ENCODE data around the gene KCTD17.
A peak's percentile ranks its signal among the peaks of the same experiment; 100 is the strongest.
"Not testable (repeated sequence)": the region's sequence is repeated elsewhere in the genome, so short reads cannot be mapped to it uniquely, and the experiment has no call there.

The KCTD17 gene

DNA sequence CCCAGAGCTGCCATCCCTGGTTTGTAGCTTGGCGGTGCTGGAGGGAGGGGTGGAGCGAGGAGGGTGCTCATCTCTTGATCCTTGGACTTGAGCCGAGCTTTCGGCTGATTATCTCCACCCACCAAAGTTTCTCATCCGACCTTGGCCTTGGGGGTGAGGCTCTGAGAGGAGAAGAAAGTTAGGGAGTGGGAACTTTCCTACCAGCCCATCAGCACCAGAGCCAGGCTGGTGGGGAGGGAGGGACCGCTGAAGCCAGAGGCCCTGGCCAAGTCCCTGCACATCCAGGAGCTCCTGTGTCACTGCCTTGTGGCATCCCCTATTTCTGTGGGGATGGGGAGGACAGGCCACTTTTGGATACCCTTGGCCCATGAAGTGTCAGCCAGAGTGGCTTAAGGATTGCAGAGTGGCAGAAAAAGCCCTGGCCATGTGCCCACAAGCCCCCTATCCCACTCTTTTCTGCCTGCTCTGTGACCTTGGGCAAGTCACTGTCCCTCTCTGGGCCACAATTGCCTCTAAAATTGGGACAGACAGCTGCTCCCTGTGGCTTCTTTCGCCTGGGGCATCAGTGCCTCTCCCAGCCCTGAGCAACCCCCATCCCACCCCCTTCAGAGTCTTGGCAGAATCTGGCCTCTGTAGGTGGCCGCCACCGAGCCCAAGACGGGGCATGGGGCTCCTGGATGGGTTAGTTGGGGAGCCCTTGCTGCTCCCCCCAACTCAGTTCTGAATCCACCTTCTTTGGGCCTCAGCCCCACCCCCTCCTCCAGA lies 10.3 kb downstream of the KCTD17 start:
- no peak for DNase-seq

DNA sequence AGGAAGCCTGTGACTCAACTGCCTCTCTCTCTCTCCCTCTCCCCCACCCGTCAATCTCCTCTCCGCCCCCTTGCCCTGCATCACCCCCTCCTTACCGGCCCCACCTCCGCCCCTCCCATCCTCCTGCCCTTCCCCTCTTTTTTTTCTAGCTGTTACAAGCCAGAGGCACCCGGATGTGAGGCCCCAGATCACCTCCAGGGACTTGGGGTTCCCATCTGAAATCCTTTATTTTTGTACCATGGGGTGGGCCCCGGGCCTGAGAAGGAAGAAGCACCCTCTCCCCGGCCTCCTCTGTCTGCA lies 10.8 kb downstream of the KCTD17 start:
- DNase-seq, result no peak

DNA sequence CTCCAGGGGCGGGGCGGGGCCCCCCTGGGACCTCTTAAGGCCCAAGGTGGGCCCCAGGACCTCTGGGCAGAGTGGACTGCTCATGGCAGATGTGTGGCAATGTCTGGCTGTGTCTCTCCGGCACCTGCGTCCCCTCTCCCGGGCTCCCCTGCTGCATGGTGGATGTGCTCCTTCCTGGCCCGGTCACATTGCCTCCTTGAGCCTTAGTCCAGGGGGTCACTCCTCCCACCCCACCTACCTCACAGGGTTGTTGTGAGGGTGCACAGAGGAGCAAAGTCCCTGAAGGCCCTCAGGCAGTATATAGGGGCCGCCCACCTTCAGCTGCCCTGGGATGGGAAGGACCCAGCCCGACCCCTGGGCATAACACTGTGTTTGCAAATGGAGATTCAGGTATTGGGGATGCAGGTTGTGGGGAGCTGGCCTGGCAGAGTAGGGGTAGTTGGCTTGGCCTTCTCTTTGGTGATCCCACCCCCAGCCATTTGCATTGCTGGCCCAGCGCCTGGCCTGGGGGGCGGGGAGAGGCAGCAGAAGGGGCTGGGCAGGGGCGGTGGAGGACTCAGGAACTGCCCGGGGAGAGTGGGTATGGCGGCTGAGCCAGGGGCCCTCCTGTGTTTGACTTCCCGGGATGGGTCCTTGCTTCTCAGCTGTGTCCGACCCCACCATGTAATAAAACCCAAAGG lies 11.3 kb downstream of the KCTD17 start:
- DNase-seq, result no peak

DNA sequence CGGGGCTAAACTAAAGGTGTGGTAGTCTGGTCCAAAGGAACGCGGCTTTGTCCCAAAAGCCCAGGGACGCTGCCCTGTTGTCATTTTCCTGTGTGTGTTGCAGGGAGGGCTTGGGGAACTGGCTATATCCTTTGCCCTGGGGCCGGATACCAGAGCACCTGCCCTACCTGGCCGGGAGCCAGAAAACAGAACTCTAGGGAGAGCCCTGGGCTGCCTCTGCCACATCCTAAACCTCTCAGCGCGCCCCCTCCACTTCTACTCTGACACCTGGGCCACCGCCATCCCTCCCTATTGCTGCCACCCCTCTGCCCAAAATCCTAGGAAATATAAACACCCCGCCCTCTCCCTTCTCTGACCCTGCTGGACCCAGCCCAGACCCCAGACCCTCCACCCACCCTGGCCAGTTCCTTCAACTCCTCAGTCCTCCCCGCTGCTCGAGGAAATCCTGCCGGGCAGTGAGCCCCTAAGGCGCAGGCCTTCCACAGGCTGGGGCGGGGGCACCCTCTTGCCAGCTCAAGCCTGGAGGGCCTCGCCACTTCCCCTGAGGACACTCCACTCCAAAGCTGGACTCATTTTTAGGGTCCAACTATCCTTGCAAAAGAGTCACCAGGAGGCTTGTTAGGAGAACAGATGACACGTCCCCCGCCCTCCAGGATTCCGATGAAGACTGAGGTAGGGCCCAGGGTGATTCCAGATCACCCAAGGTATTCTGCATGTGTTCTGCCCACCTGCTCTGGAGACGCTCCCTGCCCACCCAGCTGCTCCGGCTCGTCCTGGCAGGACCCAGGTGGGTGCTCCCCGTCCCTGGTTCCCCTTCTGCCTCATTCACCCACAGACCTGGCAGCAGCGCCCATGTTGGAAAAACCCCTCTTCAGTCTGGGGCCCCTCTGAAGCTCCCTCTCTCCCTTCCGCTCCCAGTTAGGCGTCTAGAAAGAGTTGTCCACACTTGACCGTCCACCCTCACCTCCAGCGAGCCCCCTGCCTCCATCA lies 12.2 kb downstream of the KCTD17 start:
- DNase-seq, result peak; percentile 71

DNA sequence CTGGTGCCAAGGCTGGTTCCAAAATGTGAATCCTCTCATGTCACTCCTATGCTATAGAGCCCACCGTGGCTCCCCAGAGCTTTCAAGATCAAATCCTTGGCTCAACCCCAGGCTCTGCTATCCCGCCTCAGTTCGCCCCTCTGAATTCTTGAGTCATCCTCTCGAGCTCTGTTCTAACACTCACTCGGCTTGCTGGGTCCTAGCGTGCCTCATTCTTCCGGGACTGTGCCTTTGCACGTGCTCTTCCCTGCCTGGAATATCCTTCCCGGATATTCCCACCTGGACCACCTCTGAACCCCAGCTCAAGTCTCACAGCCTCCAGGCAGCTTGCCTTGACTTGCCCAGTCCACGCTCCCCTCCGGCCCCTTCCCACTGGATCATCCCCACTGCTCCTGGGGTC lies 13.0 kb downstream of the KCTD17 start:
- DNase-seq, result no peak

DNA sequence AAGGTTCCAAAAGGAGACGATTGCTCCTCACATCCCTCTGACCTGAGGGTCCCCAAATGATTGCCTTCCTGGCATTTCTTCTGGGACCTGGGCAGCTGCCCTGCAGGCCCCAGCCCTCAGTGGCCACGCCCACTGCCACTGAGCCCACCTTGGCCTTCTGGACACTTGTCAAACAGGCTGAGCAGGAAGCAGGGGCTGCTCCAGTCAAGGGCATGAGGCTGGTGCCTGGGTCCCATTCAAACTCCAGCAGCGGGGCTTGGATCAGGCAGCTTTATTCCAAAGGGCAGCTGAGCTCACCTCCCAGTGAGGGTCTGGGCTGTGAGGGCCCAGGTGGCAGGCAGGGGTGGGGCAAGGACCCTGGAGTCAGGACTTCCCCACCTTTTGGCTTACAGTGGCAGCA lies 13.6 kb downstream of the KCTD17 start:
- no peak for DNase-seq

DNA sequence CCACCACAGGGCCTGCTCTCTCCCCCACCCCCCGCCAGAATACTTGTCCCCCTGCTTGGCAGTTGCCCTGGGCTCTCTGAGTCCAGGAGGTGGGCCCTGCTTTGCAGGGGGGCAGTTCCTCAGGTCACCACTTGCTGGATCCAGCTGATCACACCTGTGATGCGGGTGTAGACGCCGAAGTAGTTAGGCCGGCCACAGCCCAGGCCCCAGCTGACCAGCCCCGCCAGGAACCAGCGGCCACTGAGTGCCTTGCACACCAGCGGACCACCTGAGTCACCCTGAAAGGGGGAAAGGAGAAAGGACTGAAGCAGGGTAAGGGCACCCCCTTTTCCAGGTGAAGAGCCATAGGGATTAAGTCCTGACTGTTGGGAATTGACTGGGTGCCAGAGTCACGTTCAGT lies 14.4 kb downstream of the KCTD17 start:
- no peak for DNase-seq

DNA sequence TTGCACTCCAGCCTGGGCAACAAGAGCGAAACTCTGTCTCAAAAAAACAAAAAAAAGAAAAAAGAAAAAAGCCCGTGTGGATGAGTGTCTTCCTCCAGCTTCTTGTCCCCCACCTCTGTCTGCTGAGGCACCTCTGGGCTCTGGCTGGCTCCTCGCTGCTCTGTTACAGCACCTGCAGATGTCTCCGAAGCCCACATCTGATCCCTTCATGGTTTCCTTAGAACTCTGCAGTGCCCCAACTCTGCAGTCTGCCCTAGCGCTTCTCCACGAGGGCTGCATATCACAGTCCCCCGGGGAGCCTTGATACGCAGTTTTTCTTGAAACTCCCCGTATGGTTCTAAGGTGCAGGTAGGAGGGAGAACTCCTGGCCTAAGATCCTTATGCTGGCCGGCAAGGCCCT lies 15.9 kb downstream of the KCTD17 start:
- DNase-seq, result no peak

GRCh38 chr22:37068859-37069258 lies 17.3 kb downstream of the KCTD17 start:
- DNase-seq, result no peak

- no peak for DNase-seq
Observed at GRCh38 chr22:37069319-37069718, 17.8 kb downstream of the KCTD17 start.

DNA sequence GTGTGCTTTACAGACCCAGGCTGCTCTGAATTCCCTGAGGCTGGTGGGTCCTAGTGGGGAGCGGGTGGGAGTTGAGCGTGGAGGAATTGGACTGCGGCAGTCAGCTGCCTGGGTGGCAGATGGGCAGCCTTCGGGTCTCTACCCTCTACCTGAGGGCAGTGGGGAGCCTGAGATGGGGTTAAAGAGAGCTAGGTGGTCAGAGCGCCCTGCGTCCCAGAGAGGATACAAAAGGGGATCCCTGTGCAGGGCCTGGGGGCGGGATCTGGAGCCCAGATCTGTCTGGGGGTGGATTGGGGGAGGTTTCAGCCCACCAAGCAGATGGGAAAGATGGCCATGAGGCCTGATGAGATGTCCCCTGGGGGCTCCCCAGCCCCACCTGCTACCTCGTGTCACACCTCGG lies 18.2 kb downstream of the KCTD17 start:
- DNase-seq, result no peak

DNA sequence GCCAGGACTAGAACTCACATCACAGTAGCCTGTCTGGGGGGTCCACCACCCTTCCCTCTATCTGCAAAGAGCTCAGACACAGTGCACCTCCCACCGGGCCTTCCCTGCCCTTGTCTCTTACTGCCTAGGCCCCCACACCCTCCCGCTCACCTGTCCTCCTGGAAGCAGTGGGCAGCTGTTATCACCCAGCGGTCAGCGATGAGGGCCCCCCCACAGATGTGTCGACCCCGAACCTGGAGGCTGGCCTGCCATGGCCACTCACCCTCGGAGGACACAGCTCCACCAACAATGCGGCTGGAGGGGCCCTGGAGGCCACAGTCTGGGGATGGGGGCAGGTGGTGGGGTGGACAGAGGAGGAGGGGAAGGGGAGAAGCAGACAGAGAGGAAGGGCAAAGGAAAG lies 18.8 kb downstream of the KCTD17 start:
- DNase-seq, result no peak

DNA sequence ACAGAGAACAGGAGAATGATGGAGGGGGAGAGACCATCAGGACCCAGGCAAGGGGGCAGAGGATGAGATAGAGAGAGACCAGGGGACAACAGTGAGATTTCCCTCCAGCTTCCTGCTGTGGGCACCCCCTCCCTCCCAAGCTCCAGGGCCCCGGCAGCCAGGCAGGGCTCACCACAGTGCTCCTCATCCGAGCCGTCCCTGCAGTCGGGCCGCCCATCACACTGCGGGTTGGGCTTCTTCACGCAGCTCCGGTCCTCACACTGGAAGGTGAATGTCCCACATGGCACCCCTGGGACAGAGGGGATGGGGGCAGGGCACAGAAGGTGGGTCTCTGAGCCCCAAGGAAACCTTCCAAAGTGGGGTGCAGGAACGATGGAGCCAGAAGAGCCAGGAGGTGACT lies 19.2 kb downstream of the KCTD17 start:
- DNase-seq, result no peak

DNA sequence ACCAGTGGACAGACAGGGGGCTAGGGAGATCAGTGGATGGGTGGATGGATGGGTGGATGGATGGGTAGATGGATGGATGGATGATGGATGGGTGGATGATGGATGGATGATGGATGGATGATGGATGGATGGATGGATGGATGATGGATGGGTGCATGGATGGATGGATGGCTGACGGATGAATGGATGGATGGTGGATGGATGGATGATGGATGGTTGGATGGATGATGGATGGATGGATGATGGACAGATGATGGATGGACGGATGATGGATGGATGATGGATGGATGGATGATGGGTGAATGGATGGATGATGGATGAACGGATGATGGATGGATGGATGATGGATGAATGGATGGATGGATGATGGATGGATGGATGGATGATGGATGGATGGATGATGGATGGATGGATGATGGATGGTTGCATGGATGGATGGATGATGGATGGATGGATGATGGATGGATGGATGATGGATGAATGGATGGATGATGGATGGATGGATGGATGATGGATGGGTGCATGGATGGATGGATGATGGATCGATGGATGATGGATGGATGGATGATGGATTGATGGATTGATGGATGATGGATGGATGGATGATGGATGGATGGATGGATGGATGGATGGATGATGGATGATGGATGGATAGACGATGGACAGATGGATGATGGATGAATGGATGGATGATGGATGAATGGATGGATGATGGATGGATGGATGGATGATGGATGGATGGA lies 20.5 kb downstream of the KCTD17 start:
- DNase-seq, result not testable (repeated sequence)

GRCh38 chr22:37072673-37073072 lies 21.1 kb downstream of the KCTD17 start:
- no peak for DNase-seq

GRCh38 chr22:37074537-37074936 lies 23.0 kb downstream of the KCTD17 start:
- no peak for DNase-seq

DNA sequence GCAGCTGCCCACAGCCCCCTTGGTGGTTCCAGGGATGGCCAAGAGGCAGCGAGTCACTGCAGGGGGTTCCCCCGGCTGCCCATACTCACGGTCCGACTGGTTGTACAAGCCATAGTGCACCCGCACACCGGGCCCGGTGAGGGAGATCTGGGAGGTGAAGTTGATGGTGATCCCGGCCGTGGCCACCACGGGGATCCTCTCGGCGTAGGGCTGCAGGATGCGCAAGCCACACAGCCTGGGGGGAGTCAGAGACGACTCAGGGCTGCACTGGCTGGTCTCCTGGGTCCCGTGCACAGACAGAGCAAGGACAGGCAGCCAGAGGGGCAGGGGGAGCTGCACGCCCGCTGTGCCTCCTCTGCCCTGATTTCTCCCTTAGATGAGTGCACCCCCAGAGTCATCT lies 23.5 kb downstream of the KCTD17 start:
- no peak for DNase-seq

DNA sequence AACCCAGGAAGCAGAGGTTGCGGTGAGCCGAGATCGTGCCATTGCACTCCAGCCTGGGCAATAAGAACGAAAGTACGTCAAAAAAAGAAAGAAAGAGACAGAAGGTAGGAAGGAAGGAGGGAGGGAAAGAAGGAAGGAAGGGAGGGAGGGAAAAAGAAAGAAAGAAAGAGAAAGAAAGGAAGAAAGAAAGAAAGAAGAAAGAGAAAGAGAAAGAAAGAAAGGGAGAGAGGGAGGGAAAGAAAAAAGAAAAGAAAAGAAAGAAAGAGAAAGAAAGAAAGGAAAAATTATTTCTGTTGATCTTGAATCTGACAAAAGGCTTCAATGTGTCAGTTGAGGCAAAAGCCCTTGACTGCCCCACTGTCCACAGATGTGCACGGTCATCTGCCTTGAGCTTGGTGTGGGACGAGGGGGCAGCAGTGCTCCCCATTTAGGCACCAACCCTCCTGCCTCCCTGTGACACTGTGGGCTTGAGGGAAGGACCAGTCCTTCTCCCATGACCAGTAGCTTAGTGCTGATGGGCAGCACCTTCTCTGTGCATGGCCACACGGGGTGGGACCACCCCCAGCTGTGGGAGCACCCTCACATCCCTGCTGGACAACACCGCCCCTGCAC lies 24.4 kb downstream of the KCTD17 start:
- no peak for DNase-seq

- DNase-seq, result no peak
Observed at GRCh38 chr22:37077802-37078448, 26.4 kb downstream of the KCTD17 start.

GRCh38 chr22:37079158-37079557 lies 27.6 kb downstream of the KCTD17 start:
- no peak for DNase-seq

DNA sequence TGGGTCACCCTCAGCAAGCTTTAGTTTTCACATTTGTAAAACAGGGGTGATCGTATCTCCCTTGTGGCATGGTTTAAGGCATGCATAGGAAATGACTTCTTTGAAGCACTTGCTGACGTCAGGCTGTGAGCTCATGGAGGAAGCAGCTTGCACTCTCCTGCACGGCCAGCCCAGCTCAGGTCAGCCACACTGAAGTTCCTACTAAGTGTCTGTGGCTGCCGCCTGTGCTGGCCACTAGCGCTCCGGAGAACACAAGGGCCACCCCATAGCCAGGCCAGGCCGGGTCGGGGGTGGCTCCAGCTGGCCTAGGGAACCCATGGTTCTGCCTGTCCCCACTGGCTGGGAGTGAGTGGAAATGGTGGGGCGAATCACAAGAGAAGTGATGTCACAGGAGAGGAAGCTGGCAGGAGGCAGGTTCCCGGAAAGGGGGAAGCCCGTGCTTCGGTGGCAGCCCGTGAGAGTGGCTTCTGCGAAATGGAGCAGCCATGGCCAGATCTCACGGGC lies 28.2 kb downstream of the KCTD17 start:
- no peak for DNase-seq

DNA sequence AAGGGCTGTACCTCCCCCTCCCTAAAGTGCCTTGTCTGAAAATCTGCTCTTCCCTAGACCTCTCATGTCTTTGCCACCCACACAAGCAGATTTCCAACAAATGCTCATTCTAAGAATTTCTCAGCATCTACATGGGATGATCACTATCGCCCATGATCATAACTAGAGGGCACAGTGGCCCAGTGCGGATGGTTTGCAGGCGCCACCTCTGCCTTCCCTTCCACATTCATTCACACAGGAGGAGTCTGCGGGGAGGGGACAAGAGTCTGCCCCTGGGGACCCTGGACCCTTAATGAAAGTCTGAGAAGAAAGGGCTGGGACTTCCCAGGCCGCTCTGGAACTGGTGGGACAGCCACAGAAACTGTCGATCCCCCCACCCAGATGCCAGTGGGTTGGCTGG lies 28.9 kb downstream of the KCTD17 start:
- no peak for DNase-seq
